PFSK-1 (cell line): ENCODE measurements around the gene ZNF25.

Source experiments
- FOXP2 ChIP-seq: optimal IDR thresholded peaks from 2 replicates; pipeline ENCODE3; 2011; ENCODE audit warnings: borderline replicate concordance, control low read depth, inconsistent platforms; ENCODE audit not compliant: insufficient read depth; ENCODE audit errors: extremely low read length, extremely low read depth
- POLR2AphosphoS5 ChIP-seq: IDR thresholded peaks from 2 replicates; pipeline ENCODE4 v1.6.1; 2012; ENCODE audit warnings: low read depth, mild to moderate bottlenecking, control low read depth, low read length, moderate library complexity
- SIN3A ChIP-seq: IDR thresholded peaks from 2 replicates; pipeline ENCODE4 v1.6.1; 2012; ENCODE audit warnings: mild to moderate bottlenecking, low read length, moderate library complexity, borderline replicate concordance; ENCODE audit not compliant: insufficient read depth
- TAF1 ChIP-seq: IDR thresholded peaks from 2 replicates; pipeline ENCODE4 v1.6.1; 2012; ENCODE audit warnings: low read length, control low read depth, borderline replicate concordance; ENCODE audit not compliant: insufficient read depth
- TF ChIP-seq, protein P1 (sequence below), 2 experiments: IDR thresholded peaks; 2 replicates each; pipeline versions ENCODE4 v1.6.1 to v1.8.0; 2011 to 2012; ENCODE audit warnings: low read depth in 2 of 2, low read length in 2 of 2, control low read depth in 1 of 2, inconsistent platforms in 1 of 2, mild to moderate bottlenecking in 1 of 2, moderate library complexity in 1 of 2; ENCODE audit not compliant: insufficient read depth in 1 of 2

Gene ZNF25

DNA sequence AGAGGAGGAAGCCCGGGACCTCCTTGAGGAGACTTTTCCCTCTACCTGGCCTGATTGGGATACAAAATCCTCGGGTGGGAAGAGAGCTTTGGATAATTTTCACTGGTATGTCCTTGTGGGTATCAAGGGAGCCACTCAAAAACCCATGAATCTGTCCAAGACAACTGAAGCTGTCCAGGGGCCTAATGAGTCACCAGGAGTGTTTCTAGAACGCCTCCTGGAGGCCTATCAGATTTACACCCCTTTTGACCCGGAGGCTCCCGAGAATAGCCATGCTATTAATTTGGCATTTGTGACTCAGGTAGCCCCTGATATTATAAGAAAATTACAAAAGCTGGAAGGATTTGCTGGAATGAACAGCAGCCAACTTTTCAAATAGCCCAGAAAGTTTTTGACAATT is 38.6 kb downstream of the ZNF25 start:
- TF ChIP-seq POLR2AphosphoS5 (no peak), SIN3A (no peak), TAF1 (no peak), FOXP2 (no peak)
- TF ChIP-seq, protein P1, sequence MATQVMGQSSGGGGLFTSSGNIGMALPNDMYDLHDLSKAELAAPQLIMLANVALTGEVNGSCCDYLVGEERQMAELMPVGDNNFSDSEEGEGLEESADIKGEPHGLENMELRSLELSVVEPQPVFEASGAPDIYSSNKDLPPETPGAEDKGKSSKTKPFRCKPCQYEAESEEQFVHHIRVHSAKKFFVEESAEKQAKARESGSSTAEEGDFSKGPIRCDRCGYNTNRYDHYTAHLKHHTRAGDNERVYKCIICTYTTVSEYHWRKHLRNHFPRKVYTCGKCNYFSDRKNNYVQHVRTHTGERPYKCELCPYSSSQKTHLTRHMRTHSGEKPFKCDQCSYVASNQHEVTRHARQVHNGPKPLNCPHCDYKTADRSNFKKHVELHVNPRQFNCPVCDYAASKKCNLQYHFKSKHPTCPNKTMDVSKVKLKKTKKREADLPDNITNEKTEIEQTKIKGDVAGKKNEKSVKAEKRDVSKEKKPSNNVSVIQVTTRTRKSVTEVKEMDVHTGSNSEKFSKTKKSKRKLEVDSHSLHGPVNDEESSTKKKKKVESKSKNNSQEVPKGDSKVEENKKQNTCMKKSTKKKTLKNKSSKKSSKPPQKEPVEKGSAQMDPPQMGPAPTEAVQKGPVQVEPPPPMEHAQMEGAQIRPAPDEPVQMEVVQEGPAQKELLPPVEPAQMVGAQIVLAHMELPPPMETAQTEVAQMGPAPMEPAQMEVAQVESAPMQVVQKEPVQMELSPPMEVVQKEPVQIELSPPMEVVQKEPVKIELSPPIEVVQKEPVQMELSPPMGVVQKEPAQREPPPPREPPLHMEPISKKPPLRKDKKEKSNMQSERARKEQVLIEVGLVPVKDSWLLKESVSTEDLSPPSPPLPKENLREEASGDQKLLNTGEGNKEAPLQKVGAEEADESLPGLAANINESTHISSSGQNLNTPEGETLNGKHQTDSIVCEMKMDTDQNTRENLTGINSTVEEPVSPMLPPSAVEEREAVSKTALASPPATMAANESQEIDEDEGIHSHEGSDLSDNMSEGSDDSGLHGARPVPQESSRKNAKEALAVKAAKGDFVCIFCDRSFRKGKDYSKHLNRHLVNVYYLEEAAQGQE (IDR thresholded peaks at IDR 0.05; ENCODE audit: insufficient read depth in 1 of 2, low read depth in 2 of 2, low read length in 2 of 2) = no peak

DNA sequence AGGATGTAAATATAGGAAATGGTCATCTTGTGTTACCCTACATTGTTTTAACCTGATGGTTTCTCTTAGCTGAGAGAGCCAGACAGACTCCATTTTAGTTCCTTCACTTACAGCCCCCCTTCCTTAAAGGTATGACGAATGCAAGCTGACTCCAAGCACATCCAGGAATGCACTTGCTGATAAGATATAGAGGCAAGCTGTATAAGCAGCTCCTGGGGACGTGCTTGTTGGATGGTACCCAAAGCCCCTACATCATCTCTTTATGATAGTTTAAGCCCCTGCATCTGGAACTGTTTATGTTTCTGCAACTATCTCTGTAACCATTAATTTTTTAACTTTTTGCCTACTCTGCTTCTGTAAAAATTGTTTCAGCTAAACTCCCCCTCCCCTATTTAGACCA is 41.7 kb downstream of the ZNF25 start:
- no peak for TF ChIP-seq FOXP2
- TF ChIP-seq SIN3A = no peak
- TF ChIP-seq POLR2AphosphoS5 = no peak
- no peak for TF ChIP-seq TAF1
- TF ChIP-seq, protein P1 (IDR thresholded peaks at IDR 0.05; ENCODE audit: insufficient read depth in 1 of 2, low read depth in 2 of 2, low read length in 2 of 2) = no peak

GRCh38 chr10:37930423-37930822 is 46.0 kb downstream of the ZNF25 start:
- TF ChIP-seq SIN3A = no peak
- TF ChIP-seq, protein P1 (IDR thresholded peaks at IDR 0.05; ENCODE audit: insufficient read depth in 1 of 2, low read depth in 2 of 2, low read length in 2 of 2) = no peak
- no peak for TF ChIP-seq TAF1
- TF ChIP-seq POLR2AphosphoS5 = no peak
- no peak for TF ChIP-seq FOXP2

GRCh38 chr10:37906382-37906781 is 70.1 kb downstream of the ZNF25 start:
- TF ChIP-seq TAF1 = no peak
- TF ChIP-seq POLR2AphosphoS5 = no peak
- no peak for TF ChIP-seq FOXP2
- TF ChIP-seq, protein P1 (IDR thresholded peaks at IDR 0.05; ENCODE audit: insufficient read depth in 1 of 2, low read depth in 2 of 2, low read length in 2 of 2) = no peak
- TF ChIP-seq SIN3A = no peak
